ENCODE data around the gene VTA1. TPM values are rescaled to one million over a fixed set of nuclear protein-coding genes. Genes with fewer than 3 reads are reported as not detected.

VTA1 gene
- total RNA-seq, 6 experiments from 2014 or later = 17.3 to 43.0 (median 23.4) TPM

- Histone ChIP-seq H3K36me3 (peaks cover 0 to 8% (median 0%) of the 10 kb centered on the region in 4 donors), H3K9me3 (no peaks in the 10 kb centered on the region), H3K4me1 (no peaks in the 10 kb centered on the region), H3K4me3 (no peak overlapping the region), H3K27ac (no peak overlapping the region), H3K27me3 (no peaks in the 10 kb centered on the region)
- ATAC-seq (no peak), DNase-seq (no peak)
- 71% methylated on average over 4 of the region's 4 CpGs for WGBS (ENCODE audit: insufficient coverage, low coverage, low lambda C conversion rate, missing lambda C conversion rate)
- no peak for TF ChIP-seq CTCF (IDR thresholded peaks at IDR 0.05)
- no peak for TF ChIP-seq POLR2A (IDR thresholded peaks at IDR 0.05)
- intact Hi-C loops (cut with DNase I) = loop anchor here in 1 of 2 donors (10.0 kb wide), 1 partner anchor 46 kb away; no protein-coding TSS in a partner anchor
These were observed 63.5 kb downstream of the VTA1 start for GRCh38 chr6:142210606-142211005.

- Histone ChIP-seq H3K4me3 (no peak overlapping the region), H3K27me3 (no peaks in the 10 kb centered on the region), H3K4me1 (no peaks in the 10 kb centered on the region), H3K36me3 (peaks cover 0 to 9% (median under 1%) of the 10 kb centered on the region in 4 donors), H3K9me3 (no peaks in the 10 kb centered on the region), H3K27ac (no peak overlapping the region)
- no CpG with 5 or more reads among the region's 1 CpG for WGBS (ENCODE audit: insufficient coverage, low coverage, low lambda C conversion rate, missing lambda C conversion rate)
- intact Hi-C loops (cut with DNase I) = loop anchor here in 1 of 2 donors (10.0 kb wide), 1 partner anchor 49 kb away; no protein-coding TSS in a partner anchor
- DNase-seq (no peak), ATAC-seq (no peak)
- TF ChIP-seq CTCF (IDR thresholded peaks at IDR 0.05) (no peak), POLR2A (IDR thresholded peaks at IDR 0.05) (no peak)
These were observed 66.3 kb downstream of the VTA1 start for GRCh38 chr6:142213402-142213801.

- ATAC-seq = no peak
- TF ChIP-seq POLR2A (IDR thresholded peaks at IDR 0.05) (no peak), CTCF (IDR thresholded peaks at IDR 0.05) (no peak)
- no peak overlapping the region for H3K27ac ChIP-seq
- DNase-seq = no peak
- no peaks in the 10 kb centered on the region for H3K27me3 ChIP-seq
- no peak overlapping the region for H3K4me3 ChIP-seq
- H3K4me1 ChIP-seq = no peaks in the 10 kb centered on the region
- intact Hi-C loops (cut with DNase I) = loop anchor here in 1 of 2 donors (10.0 kb wide), 1 partner anchor 54 kb away; no protein-coding TSS in a partner anchor
- whole genome bisulfite sequencing (ENCODE audit: insufficient coverage, low coverage, low lambda C conversion rate, missing lambda C conversion rate) = 82% methylated on average over 2 of the region's 2 CpGs
- H3K36me3 ChIP-seq = peaks cover 0 to 12% (median 2%) of the 10 kb centered on the region in 4 donors
- no peaks in the 10 kb centered on the region for H3K9me3 ChIP-seq
These were observed 71.4 kb downstream of the VTA1 start for GRCh38 chr6:142218446-142218845.

GRCh38 chr6:142222022-142222421 lies 75.0 kb downstream of the VTA1 start:
- no peaks in the 10 kb centered on the region for H3K4me1 ChIP-seq
- ATAC-seq (peak in 2 of 4 donors; percentile 16 to 72), DNase-seq (no peak)
- H3K9me3 ChIP-seq = no peaks in the 10 kb centered on the region
- TF ChIP-seq POLR2A (IDR thresholded peaks at IDR 0.05) (no peak), CTCF (IDR thresholded peaks at IDR 0.05) (no peak)
- no peaks in the 10 kb centered on the region for H3K27me3 ChIP-seq
- H3K4me3 ChIP-seq = no peak overlapping the region
- intact Hi-C loops (cut with DNase I) = no loop called here
- 78% methylated on average over 4 of the region's 6 CpGs for WGBS (ENCODE audit: insufficient coverage, low coverage, low lambda C conversion rate, missing lambda C conversion rate)
- H3K36me3 ChIP-seq = peaks cover 0 to 12% (median 2%) of the 10 kb centered on the region in 4 donors
- H3K27ac ChIP-seq = no peak overlapping the region
